Astrocyte (in vitro differentiated cells and primary cell): ENCODE measurements around the gene PKHD1.

Experiments used
- CTCF ChIP-seq: IDR thresholded peaks from 2 replicates; pipeline ENCODE4 v1.5.1; 2011; ENCODE audit warnings: low read depth, mild to moderate bottlenecking, inconsistent platforms, low read length, moderate library complexity; ENCODE audit not compliant: insufficient read depth
- EZH2 ChIP-seq: IDR thresholded peaks from 2 replicates; pipeline ENCODE4 v1.6.1; 2012; ENCODE audit warnings: mild to moderate bottlenecking, low read length, inconsistent platforms; ENCODE audit not compliant: insufficient read depth

DNA sequence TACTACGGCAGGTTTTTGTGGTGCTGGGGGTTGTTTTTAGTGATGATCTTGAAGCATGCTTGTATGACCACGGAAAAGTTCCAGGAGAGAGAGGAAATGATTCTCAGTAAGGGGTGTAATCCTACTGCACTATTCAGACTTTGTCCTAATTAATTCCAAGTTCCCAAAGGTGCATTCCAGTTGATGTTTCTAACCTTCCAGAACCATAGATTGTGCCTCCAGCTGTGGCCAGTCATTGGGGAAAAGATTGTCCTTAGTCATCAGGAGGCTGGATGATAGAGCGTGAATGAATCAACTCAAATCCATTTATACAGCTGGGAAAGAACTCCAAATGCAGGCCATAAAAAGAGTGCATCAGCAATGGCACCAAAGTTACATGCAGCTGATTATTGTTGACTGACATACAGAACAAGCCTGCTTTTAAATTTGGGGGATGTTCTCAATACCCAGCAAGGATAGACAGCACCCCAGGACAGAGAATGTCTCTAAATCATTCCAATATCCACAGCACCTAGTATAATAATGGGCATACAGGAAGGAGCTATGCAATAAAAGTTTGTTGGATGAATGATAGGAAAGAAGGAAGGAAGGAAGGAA is 27.8 kb upstream of the PKHD1 start:
- no peak for TF ChIP-seq CTCF
- TF ChIP-seq EZH2, result no peak
